K562 (cell line): Measurements from ENCODE around the gene FOXJ1. TPM values are rescaled to one million over a fixed set of nuclear protein-coding genes. Genes with fewer than 3 reads are reported as not detected.
A peak's percentile ranks its signal among the peaks of the same experiment; 100 is the strongest.

Experiments
- CREB3 ChIP-seq: fragments of 450-650 bp; conservative IDR thresholded peaks from 2 replicates; pipeline ENCODE4 v1.6.1; 2016; ENCODE audit warnings: missing genetic modification characterization, low read depth, mild to moderate bottlenecking, missing compliant biosample characterization, moderate library complexity
- ETS1 ChIP-seq: conservative IDR thresholded peaks from 2 replicates; pipeline ENCODE4 v1.6.1; 2011; ENCODE audit warnings: low read depth, mild to moderate bottlenecking, low read length; ENCODE audit not compliant: control insufficient read depth
- JUND ChIP-seq, 2 experiments: IDR thresholded peaks; 2 replicates in 1 of 2; 3 replicates in 1 of 2; pipeline ENCODE4 v1.6.1; 2011; ENCODE audit warnings: borderline replicate concordance in 2 of 2, low read depth in 2 of 2, low read length in 2 of 2, improper control_type of control experiment in 1 of 2, missing biosample characterization in 1 of 2, missing genetic modification characterization in 1 of 2, missing genetic modification reagents in 1 of 2
- PCBP1 ChIP-seq: fragments of 200-400 bp; formaldehyde crosslinking; IDR thresholded peaks from 2 replicates; pipeline ENCODE4 v1.6.1; 2018; ENCODE audit warnings: mild to moderate bottlenecking, low read depth, low read length; ENCODE audit not compliant: poor library complexity, severe bottlenecking
- POLR2AphosphoS5 ChIP-seq: IDR thresholded peaks from 2 replicates; pipeline ENCODE4 v1.6.1; 2011; ENCODE audit warnings: mild to moderate bottlenecking, low read depth, low read length, moderate library complexity; ENCODE audit not compliant: control insufficient read depth, insufficient read depth
- PTRF ChIP-seq: fragments of 450-650 bp; IDR thresholded peaks from 2 replicates; pipeline ENCODE4 v1.6.1; 2016; ENCODE audit warnings: mild to moderate bottlenecking, missing genetic modification characterization, missing compliant biosample characterization
- TEAD4 ChIP-seq, 2 experiments: sonication (generic) in 1 of 2; formaldehyde crosslinking in 1 of 2; IDR thresholded peaks; 2 replicates each; pipeline versions ENCODE4 v1.6.1 to v1.8.0; 2012 to 2022; ENCODE audit warnings: borderline replicate concordance in 1 of 2, inconsistent platforms in 1 of 2, low read length in 1 of 2, mild to moderate bottlenecking in 1 of 2, missing genetic modification reagents in 1 of 2
- ZNF140 ChIP-seq: fragments of 250-450 bp; sonication (Bioruptor Pico); IDR thresholded peaks from 2 replicates; pipeline ENCODE4 v1.8.0; 2021; ENCODE audit warnings: moderate library complexity, mild to moderate bottlenecking, inconsistent platforms
- polyA plus RNA-seq, 8 experiments: library from polyadenylated mRNA; depleted of rRNA in 4 of 8; stranded (reverse) in 5 of 8; unstranded in 3 of 8; fragments of >200 nt; fragmentation: Nextera tagmentation in 2 of 8; fragmentation: Illumina TruSeq in 1 of 8; extraction: Ambion mirVana in 2 of 8; extraction: Trizol in 1 of 8; gene quantifications; 2 replicates each; pipeline versions ENCODE4 v1.2.1 to v1.2.3, GENCODE V29; 2011 to 2014; ENCODE audit warnings: inconsistent platforms in 1 of 8, missing spikeins in 1 of 8
- total RNA-seq, 7 experiments: library from RNA; depleted of rRNA in 6 of 7; stranded (reverse); fragments of >200 nt in 6 of 7; fragmentation: Illumina TruSeq in 2 of 7; extraction: Trizol in 2 of 7; gene quantifications; 2 replicates each; pipeline versions ENCODE4 v1.2.1 to v1.2.3, GENCODE V29; 2011 to 2021; ENCODE audit warnings: low replicate concordance in 1 of 7

The FOXJ1 gene
- total and polyA plus RNA-seq, 9 of the 15 experiments (the other 6 are each of a cell fraction or from before 2014, with no cell fraction given) = 0.07 TPM; not detected in 8

GRCh38 chr17:76103274-76104139 lies 37.5 kb downstream of the FOXJ1 start, which contains the start of gene EXOC7 (continued):
- TF ChIP-seq ZNF140 (CRISPR knock-in tag) = 0 out of 2 replicates have a peak, but pooled peaks have one; percentile 7
- peak; percentile 69 for TF ChIP-seq TEAD4 (IDR thresholded peaks at IDR 0.05; ENCODE audit: low read length)
- no peak for TF ChIP-seq TEAD4 (CRISPR knock-in tag; IDR thresholded peaks at IDR 0.05; ENCODE audit: borderline replicate concordance)
- TF ChIP-seq ETS1 = peak; percentile 58; the same call in 1 of the 2 replicates
- TF ChIP-seq CREB3 (tag) = peak; percentile 77
- TF ChIP-seq PCBP1 = peak; percentile 64
- TF ChIP-seq PTRF (tag) = no peak
- TF ChIP-seq POLR2AphosphoS5 = peak; percentile 67
- no peak; the same call in 1 of the 2 replicates for TF ChIP-seq JUND (IDR thresholded peaks at IDR 0.05; ENCODE audit: borderline replicate concordance, low read depth, low read length)
- 0 out of 3 replicates have a peak, but pooled peaks have one; percentile 28 for TF ChIP-seq JUND (tag; IDR thresholded peaks at IDR 0.05; ENCODE audit: borderline replicate concordance, low read depth, low read length)
- TF ChIP-seq, all 486 proteins: peak for 107
